NCI-H2227 (cell line): ENCODE data around the gene SLC6A8.
"Not testable (repeated sequence)": the region's sequence is repeated elsewhere in the genome, so short reads cannot be mapped to it uniquely, and the experiment has no call there.

Source experiments
- DNase-seq: peaks from one replicate; lab custom pipeline; 2025; ENCODE audit not compliant: unreplicated experiment; lab: John Stamatoyannopoulos, UW

SLC6A8 gene

DNA sequence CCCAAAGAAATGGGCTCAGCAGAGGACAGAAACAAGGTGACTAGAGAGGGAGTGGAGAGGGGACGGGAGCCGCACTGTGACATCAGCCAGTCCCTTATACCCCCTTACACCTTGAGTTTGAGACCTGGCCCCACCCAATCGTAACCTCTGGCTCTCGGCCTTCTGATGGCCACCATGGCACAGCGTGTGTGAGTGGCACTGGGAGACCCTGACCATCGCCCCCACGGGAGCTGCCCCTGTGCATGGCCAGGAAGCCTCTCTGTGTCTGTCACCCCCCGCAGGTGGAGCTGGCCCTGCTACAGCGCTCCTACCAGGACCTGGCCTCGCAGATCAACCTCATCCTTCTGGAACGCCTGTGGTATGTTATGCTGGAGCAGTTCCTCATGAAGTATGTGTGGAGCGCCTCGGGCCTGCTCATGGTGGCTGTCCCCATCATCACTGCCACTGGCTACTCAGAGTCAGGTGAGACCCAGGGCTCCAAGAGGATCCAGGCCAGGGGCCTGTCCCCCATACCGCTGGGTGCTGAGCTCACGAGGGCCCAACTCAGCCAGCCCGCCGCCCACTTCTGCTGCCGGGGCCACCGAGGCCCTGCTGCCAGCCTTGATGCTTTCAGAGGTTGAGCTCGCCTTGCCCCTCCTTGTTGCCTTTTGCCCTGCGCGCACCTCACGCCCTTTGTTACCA, 41.4 kb downstream of the SLC6A8 start:
- no peak for DNase-seq

DNA sequence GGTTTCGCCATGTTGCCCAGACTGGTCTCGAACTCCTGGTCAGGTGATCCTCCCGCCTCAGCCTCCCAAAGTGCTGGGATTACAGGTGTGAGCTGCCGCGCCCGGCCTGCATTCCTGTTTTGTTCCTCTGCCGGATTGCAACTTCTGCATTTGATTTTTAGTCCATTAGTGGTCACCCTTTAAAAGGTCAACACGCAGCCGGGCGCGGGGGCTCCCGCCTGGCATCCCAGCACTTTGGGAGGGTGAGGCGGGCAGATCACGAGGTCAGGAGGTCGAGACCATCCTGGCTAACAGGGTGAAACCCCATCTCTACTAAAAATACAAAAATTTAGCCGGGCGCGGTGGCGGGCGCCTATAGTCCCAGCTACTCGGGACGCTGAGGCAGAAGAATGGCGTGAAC, 42.4 kb downstream of the SLC6A8 start:
- DNase-seq = not testable (repeated sequence)

DNA sequence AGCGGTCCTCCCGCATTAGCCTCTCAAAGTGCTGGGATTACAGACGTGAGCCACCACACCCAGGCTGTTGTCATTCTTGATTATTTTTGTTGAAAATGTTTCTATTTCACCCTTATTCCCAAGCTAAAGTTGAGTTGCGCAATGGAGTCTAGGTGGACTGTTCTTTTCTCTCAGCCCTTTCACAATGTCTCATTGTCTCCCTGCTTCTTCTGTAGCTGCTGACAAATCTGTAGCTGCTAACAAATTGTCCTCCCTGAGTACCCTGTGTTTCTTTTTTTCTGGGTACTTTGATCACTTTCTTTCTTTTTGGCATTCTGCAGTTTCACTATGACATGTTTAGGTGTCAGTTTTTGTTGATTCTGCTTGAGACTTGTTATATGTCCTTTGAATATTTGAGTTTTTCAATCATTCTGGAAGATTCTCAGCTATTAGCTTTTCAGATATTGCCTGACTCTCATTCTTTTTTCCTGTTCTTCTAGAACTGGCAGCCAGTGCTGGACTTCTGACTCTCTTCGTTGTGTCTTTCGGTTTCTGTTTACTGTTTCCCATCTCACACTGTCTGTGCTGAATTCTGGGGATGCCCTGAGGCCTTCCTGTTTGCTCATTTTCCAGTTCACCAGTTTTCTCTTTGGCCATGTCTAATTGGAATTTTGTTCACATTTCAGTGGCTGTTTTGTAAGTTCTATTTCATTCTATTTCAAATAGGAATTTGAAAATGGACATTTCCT, 43.6 kb downstream of the SLC6A8 start:
- DNase-seq = no peak

- DNase-seq = no peak
Measured at GRCh38 chrX:153731845-153732215, 44.1 kb downstream of the SLC6A8 start.

DNA sequence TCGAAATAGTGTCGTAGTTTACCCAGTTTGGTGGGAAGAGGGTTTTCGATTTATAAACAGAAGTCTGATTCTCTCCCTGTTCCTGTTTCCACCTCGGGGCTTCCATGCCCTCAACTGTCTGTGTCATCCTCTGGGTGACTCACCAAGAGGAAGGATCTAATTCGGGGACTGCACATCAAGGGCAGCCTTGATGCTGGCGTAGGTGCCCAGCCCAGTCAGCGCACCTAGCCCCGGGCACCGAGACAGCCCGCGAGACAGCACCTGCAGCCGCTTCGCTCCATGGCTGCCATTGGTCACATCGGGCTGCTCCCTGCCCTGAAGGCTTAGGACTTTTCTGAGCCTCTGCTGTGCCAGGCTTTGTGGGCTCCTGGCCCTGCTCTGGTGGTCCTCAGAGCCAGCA, 44.7 kb downstream of the SLC6A8 start:
- DNase-seq = no peak

- no peak for DNase-seq
Measured at GRCh38 chrX:153733651-153734240, 46.0 kb downstream of the SLC6A8 start.

- DNase-seq = no peak
Measured at GRCh38 chrX:153734871-153735270, 47.1 kb downstream of the SLC6A8 start.

- no peak for DNase-seq
Measured at GRCh38 chrX:153735274-153735673, 47.5 kb downstream of the SLC6A8 start.

DNA sequence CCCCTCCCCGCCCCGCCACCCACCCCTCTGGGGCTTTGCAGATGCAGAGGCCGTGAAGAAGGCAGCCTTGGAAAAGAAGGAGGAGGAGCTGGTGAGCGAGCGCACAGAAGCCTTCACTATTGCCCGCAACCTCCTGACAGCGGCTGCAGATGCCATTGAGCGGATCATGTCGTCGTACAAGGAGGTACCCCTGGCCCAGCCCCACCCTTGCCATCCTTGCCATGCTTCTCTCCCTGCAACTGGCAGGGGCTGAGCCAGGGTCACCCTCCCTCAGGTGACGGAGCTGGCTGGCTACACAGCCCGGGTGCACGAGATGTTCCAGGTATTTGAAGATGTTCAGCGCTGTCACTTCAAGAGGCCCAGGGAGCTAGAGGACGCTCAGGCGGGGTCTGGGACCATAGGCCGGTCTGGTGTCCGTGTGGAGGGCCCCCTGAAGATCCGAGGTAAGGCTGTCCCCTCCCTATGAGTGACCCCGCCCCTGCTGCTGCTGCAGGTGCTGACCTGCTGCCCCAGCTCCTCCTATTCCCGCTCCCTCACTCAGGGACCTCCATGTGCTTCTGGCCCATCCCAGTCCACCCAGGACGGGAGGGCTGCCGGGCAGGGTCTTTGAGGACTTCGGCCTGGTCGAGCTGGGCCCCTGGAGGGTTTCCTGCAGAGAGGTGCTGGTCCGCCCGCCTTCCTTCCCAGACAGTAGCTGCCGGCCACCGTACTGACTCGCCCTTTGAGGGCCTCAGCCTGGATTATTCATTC, 48.5 kb downstream of the SLC6A8 start:
- no peak for DNase-seq

DNA sequence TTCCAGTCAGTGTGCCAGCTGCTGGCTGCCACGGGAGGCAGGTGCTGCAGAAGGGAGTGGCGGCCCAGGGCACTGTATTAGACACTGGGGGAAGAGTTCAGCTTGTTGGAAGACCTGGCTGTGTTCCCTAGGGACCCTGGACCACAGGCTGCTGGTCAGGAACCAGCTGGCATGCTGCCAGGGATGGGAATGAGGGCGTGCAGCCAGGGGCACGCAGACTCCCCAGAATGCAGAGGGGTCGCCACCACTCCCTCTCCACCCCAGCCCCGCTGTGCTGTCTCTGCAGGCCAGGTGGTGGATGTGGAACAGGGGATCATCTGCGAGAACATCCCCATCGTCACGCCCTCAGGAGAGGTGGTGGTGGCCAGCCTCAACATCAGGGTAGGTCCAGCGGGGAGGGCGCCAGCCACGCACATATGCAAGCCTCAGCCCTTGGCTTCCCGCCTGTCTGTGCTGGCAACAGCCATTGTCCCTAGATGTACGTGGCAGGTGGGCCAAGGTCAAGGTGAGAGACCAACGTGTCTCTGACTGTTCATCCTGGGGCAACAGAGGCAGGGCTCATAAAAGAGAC, 49.2 kb downstream of the SLC6A8 start:
- no peak for DNase-seq

DNA sequence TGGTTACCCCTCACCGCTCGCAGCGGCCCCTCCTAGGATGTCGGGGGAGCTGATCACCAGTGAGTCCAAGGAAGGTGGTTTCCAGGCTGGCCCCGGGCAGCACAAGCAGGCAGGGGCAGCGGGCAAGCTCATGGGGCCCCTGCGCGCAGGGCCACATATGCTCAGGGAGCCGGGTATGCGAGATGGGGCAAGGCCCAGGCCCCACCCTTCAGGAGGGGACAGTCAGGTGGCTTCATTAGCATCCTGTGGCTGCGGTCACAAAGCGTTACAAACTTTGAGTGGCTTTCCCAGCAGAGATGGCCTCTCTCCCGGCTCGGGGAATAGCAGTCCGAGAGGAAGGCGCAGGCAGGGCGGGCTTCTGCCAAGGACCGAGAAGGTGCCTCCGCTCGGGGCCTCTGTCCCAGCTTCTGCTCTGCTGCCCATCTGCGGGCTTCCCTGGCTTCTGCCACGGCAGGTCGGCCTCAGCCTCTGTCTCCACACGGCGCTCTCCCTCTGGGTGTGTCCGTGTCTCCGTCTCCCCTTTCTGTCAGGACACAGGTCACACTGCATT, 50.4 kb downstream of the SLC6A8 start:
- no peak for DNase-seq

DNA sequence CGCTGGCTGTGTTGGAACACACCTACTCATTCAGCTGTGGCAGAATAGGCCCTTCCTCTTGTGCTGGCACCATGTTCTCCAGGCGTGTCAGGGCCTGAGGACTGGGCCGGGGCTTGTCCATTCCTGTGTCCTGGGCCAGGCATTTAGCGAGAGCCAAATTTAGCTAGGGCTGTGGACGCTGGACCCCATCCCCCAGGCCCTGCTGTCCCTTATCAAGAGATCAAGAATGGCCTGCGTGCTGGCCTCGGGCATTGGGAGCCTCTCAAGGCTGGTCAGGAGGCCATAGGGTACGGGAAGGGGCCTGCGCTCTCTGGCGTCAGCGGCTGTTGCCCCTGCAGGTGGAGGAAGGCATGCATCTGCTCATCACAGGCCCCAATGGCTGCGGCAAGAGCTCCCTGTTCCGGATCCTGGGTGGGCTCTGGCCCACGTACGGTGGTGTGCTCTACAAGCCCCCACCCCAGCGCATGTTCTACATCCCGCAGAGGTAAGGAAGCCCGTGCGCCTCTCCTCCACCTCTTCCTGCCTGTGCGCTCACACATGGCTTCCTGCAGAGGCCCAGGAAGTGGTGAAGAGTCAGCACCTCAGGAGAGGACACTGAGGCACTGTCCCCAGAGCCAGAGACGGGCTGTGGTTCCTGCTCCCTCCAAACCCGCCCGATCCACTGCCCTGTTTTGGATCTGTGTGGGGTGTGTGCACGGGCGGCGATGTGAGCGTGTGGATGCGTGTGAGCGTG, 52.2 kb downstream of the SLC6A8 start:
- DNase-seq = no peak

GRCh38 chrX:153740631-153741222, 53.0 kb downstream of the SLC6A8 start:
- DNase-seq = no peak

GRCh38 chrX:153741446-153741845, 53.7 kb downstream of the SLC6A8 start:
- no peak for DNase-seq

GRCh38 chrX:153742111-153742510, 54.4 kb downstream of the SLC6A8 start:
- not testable (repeated sequence) for DNase-seq

GRCh38 chrX:153742796-153743467, 55.2 kb downstream of the SLC6A8 start:
- not testable (repeated sequence) for DNase-seq

DNA sequence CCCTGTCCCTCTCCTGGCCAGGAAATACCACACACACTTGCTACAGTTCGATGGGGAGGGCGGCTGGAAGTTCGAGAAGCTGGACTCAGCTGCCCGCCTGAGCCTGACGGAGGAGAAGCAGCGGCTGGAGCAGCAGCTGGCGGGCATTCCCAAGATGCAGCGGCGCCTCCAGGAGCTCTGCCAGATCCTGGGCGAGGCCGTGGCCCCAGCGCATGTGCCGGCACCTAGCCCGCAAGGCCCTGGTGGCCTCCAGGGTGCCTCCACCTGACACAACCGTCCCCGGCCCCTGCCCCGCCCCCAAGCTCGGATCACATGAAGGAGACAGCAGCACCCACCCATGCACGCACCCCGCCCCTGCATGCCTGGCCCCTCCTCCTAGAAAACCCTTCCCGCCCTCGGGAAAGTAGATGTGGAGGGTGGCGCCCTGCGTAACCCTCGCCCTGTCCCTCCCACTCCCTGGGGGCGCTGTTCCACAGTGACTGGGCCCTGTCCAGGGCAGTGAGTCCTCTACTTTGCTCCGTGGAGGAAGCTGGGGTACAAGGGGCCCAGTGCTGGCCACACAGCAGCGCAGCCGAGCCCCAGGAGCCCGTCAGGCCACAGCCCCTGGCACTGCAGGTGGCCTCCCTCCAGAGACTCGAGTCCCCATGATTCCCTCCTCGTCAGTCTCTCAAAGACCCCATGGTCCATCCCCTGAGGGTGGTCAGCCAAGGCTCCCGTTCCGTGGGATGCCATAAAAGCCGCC, 55.9 kb downstream of the SLC6A8 start:
- not testable (repeated sequence) for DNase-seq

GRCh38 chrX:153744210-153745066, 56.7 kb downstream of the SLC6A8 start:
- no peak for DNase-seq
